ENCODE measurements around the gene PXDC1. TPM values are rescaled to one million over a fixed set of nuclear protein-coding genes. Genes with fewer than 3 reads are reported as not detected.

The PXDC1 gene
- total and polyA plus RNA-seq, 9 donors, result 15.3 to 29.0 (median 20.3) TPM

DNA sequence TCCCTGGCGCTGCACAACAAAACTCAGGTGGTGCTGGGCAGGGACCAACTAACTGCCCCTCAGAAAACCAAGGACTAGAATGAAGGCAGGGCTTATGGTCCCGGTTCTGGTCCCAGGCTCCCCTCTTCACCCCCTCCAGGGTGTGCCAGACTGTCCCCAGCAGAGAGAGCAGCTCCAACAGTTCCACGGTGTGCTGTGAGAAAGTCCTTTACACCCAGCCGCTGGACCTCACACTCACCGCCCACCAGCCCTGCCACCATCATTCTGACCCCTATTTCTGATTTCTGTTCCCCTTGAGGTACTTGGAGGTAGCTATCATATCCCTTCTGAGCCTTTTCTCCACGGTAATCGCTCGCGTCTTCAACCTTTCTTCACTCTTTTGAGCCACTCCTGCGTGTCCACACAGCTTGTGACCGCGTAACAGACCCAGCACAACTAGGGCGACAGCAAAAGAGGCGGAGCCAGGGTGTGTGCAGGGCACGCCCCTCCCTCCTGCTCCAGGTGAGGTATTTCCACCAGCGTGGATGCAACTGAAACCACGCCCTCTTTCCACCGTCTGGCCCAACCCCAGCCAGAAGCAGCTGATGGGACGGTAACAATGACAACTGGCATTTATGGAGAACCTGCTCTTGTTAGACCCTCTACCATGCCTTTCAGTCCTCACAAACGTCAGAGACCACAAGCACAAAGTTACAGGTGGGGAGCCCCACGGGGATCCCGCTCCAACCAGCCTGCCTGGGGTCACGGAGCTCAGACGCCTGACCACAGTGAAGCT, 2.3 kb downstream of the PXDC1 start:
- Histone ChIP-seq H3K4me1 (ENCODE audit: control insufficient read depth, insufficient read depth, low read length) (peaks cover 70% of the 10 kb centered on the region), H3K27me3 (ENCODE audit: control insufficient read depth, insufficient read depth, low read length) (no peaks in the 10 kb centered on the region), H3K27ac (ENCODE audit: low read length) (peak overlapping the region; percentile 94), H3K4me3 (ENCODE audit: low read length) (peak overlapping the region; percentile 80), H3K36me3 (ENCODE audit: control insufficient read depth, insufficient read depth, low read length) (peaks cover 16% of the 10 kb centered on the region), H3K9me3 (replicated peaks; ENCODE audit: control insufficient read depth, low read depth, low read length) (no peaks in the 10 kb centered on the region)
- DNase-seq, result peak; percentile 46
- 35% methylated on average over 18 of the region's 24 CpGs for WGBS (ENCODE audit: insufficient coverage)

DNA sequence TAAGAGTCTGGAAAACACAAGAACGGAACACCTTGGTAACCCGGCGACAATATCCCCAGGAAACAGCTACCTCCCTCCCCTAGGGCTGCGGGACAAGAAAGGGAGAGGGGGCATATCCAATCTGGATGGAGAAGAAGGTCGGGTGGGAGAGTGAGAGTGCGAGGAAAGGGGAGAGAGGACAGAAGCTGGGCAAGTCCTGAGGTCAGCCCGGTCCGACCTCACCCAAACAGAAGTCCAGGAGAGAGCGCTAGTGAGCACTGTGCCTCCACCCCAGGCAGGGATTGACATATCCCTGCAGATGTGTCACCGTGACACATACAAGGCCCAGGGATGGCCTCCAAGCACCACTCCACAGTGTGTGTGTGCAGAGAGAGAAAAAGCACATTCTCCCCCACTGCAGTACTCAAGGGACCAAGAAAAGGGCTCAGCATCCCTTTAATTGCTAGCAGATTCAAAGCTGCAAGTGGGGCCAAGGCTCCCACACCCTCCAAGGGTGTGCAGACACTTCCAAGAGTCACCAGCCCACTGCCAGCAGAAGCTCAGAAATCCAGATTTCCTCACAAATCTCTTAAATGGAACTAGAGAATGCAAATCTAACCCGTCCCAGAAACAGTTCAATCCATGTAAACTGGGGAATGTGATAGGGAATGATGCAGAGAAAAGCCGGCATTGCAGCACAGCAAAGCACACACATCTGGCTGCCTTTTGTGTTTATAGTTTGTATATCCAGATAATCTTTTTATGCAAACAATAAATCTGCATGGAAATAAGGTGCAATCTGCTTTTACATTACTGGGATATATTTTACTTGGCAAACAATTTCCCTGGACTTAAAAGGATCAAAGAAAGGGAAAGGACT, 3.1 kb downstream of the PXDC1 start:
- Histone ChIP-seq H3K9me3 (replicated peaks; ENCODE audit: control insufficient read depth, low read depth, low read length) (no peaks in the 10 kb centered on the region), H3K27ac (ENCODE audit: low read length) (peak overlapping the region; percentile 94), H3K36me3 (ENCODE audit: control insufficient read depth, insufficient read depth, low read length) (peaks cover 16% of the 10 kb centered on the region), H3K4me3 (ENCODE audit: low read length) (no peak overlapping the region), H3K27me3 (ENCODE audit: control insufficient read depth, insufficient read depth, low read length) (no peaks in the 10 kb centered on the region), H3K4me1 (ENCODE audit: control insufficient read depth, insufficient read depth, low read length) (peaks cover 73% of the 10 kb centered on the region)
- DNase-seq, result peak; percentile 82
- WGBS (ENCODE audit: insufficient coverage), result 11% methylated on average over 5 of the region's 12 CpGs

DNA sequence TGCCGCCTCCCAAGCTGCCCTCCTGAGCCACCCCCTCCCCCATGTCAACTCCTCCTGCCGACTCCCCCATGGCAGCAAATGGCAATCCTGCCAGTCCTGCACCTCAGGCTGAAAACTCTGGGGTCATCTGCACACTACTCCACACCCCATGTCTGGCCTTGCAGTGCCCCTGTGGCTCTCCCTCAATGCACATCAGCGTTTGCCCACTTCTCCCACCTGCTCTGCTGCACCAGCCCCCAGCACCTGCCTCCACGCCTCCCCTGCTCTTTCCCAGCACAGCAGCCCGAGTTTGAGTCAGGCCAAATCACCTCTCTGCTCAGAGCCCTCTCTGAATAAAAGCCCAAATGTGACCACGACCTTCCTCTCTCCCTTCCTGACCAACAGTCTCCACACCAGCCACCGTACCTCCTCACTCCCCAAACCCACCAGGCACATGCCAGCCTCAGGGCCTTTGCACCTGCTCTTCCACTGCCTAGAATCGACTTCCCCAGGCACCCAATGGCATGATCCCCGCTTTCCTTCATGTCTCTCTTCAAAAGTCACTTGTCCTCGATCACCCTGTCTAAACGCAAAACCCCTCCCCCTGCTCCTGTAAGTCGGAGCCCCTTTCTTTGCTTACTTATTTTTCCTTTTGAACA, 4.3 kb downstream of the PXDC1 start:
- DNase-seq, result no peak
- H3K4me3 ChIP-seq (ENCODE audit: low read length), result no peak overlapping the region
- H3K36me3 ChIP-seq (ENCODE audit: control insufficient read depth, insufficient read depth, low read length), result peaks cover 16% of the 10 kb centered on the region
- WGBS (ENCODE audit: insufficient coverage), result 88% methylated on average over 9 of the region's 12 CpGs
- H3K27ac ChIP-seq (ENCODE audit: low read length), result no peak overlapping the region
- no peaks in the 10 kb centered on the region for H3K27me3 ChIP-seq (ENCODE audit: control insufficient read depth, insufficient read depth, low read length)
- no peaks in the 10 kb centered on the region for H3K9me3 ChIP-seq (replicated peaks; ENCODE audit: control insufficient read depth, low read depth, low read length)
- H3K4me1 ChIP-seq (ENCODE audit: control insufficient read depth, insufficient read depth, low read length), result peaks cover 72% of the 10 kb centered on the region

DNA sequence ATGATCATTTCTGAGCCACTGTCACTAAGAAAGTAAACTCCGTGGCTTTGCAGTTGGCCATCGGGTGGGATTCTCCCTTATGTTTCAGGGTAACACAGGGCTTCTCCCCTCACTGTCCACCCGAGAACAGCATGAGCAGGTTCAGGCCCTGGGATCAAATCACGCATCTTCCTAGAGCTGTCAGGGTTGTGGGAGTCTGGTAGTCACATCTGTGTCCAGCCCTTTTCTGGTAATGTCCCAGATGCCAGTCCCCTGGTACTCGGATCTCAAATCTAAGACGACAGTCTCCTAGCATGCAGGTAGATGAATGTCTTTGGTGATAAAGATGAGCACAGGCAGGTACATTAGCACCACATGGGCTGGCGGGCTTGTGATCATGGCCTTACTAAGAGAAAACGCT, 4.8 kb downstream of the PXDC1 start:
- H3K36me3 ChIP-seq (ENCODE audit: control insufficient read depth, insufficient read depth, low read length), result peaks cover 16% of the 10 kb centered on the region
- no peak for DNase-seq
- H3K9me3 ChIP-seq (replicated peaks; ENCODE audit: control insufficient read depth, low read depth, low read length), result no peaks in the 10 kb centered on the region
- 81% methylated on average over 5 of the region's 8 CpGs for WGBS (ENCODE audit: insufficient coverage)
- peaks cover 72% of the 10 kb centered on the region for H3K4me1 ChIP-seq (ENCODE audit: control insufficient read depth, insufficient read depth, low read length)
- H3K27ac ChIP-seq (ENCODE audit: low read length), result no peak overlapping the region
- no peak overlapping the region for H3K4me3 ChIP-seq (ENCODE audit: low read length)
- H3K27me3 ChIP-seq (ENCODE audit: control insufficient read depth, insufficient read depth, low read length), result no peaks in the 10 kb centered on the region

DNA sequence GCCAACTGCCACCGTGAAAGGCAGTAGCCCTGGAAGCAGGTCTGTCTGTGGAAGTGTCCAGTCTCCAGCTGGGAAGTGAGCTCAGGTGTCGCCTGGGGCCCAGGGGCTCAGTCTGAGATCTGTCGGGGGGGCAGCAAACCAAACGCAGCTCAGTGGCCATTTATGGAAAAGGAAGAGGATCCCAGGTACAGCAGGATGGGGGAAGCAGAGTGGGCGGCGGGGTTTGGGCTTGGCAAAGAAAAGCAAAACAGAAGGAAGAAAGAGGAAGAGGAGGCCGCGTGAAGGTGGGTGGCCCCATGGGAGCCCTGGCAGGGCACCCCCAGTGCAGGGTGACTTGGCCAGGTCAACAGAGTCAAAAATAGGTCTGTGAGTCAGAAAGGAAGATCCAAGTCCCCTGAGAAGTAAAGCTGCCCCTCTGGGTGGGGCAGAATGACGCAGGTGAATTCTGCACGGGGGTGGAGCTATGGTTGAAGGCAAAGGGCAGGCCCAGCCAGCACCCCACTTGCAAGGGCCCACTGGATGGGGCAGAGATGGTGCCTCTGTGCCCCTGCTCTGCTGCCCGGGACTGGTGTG, 5.3 kb downstream of the PXDC1 start:
- no peak overlapping the region for H3K4me3 ChIP-seq (ENCODE audit: low read length)
- H3K36me3 ChIP-seq (ENCODE audit: control insufficient read depth, insufficient read depth, low read length), result peaks cover 16% of the 10 kb centered on the region
- no peaks in the 10 kb centered on the region for H3K9me3 ChIP-seq (replicated peaks; ENCODE audit: control insufficient read depth, low read depth, low read length)
- peaks cover 76% of the 10 kb centered on the region for H3K4me1 ChIP-seq (ENCODE audit: control insufficient read depth, insufficient read depth, low read length)
- peak overlapping the region; percentile 21 for H3K27ac ChIP-seq (ENCODE audit: low read length)
- 65% methylated on average over 11 of the region's 11 CpGs for WGBS (ENCODE audit: insufficient coverage)
- H3K27me3 ChIP-seq (ENCODE audit: control insufficient read depth, insufficient read depth, low read length), result no peaks in the 10 kb centered on the region
- DNase-seq, result no peak

DNA sequence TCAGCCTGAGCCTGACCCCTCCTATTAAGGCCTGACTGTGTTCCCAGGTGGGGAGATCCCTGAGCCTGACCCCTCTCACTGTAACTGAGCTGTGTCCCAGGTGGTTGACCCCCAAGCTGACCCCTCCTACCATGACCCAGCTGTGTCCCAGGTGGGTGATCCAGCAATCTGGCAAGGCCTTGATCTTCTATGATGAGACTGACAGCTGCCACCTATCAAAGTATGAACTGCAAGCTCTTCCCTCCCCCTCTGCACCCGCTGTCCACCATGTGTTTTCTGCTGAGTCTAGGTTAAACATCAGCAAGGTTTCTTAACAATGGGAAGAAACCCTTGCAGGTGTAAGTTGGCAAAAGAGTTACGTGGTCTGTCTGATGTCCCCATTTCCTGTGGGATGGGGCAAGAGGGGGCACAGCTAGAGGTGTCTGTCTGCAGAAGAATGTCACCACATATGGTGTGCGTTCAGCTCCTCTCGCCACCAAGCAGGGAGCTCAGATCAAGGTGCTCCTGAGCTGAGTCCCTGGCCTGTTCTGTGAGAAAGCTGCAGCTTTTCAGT, 5.9 kb downstream of the PXDC1 start:
- H3K4me3 ChIP-seq (ENCODE audit: low read length), result no peak overlapping the region
- DNase-seq, result no peak
- H3K27me3 ChIP-seq (ENCODE audit: control insufficient read depth, insufficient read depth, low read length), result no peaks in the 10 kb centered on the region
- H3K27ac ChIP-seq (ENCODE audit: low read length), result peak overlapping the region; percentile 21
- H3K4me1 ChIP-seq (ENCODE audit: control insufficient read depth, insufficient read depth, low read length), result peaks cover 76% of the 10 kb centered on the region
- peaks cover 21% of the 10 kb centered on the region for H3K36me3 ChIP-seq (ENCODE audit: control insufficient read depth, insufficient read depth, low read length)
- no peaks in the 10 kb centered on the region for H3K9me3 ChIP-seq (replicated peaks; ENCODE audit: control insufficient read depth, low read depth, low read length)
- WGBS (ENCODE audit: insufficient coverage), result 80% methylated on average over 3 of the region's 4 CpGs

DNA sequence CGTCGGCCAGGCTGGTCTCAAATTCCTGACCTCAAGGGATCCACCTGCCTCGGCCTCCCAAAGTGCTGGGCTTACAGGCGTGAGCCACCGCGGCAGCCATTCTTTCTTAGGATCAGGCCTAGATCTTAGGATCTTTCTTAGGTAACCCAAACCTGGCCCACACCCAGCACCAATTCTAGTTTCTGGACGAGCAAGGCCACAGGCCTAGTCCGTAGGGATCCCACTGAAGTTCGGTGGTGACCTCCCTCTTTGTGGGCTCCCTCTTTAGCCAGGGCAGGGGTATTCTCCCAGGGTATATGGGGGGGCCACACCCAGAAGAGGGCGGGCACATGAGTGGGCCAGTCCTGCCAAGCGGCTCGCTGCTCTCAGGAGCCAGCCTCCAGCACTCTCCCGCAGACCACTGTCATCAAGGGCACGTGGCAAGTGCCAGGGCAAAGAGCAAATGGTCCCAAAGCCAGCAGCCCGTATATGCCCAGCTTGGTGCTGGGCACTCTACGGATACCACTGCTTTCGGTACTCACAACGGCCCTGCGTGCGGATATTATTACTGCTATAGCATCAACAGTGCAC, 6.5 kb downstream of the PXDC1 start:
- H3K27me3 ChIP-seq (ENCODE audit: control insufficient read depth, insufficient read depth, low read length), result no peaks in the 10 kb centered on the region
- 85% methylated on average over 20 of the region's 20 CpGs for WGBS (ENCODE audit: insufficient coverage)
- H3K9me3 ChIP-seq (replicated peaks; ENCODE audit: control insufficient read depth, low read depth, low read length), result no peaks in the 10 kb centered on the region
- no peak overlapping the region for H3K27ac ChIP-seq (ENCODE audit: low read length)
- H3K4me1 ChIP-seq (ENCODE audit: control insufficient read depth, insufficient read depth, low read length), result peaks cover 74% of the 10 kb centered on the region
- peaks cover 22% of the 10 kb centered on the region for H3K36me3 ChIP-seq (ENCODE audit: control insufficient read depth, insufficient read depth, low read length)
- DNase-seq, result no peak
- no peak overlapping the region for H3K4me3 ChIP-seq (ENCODE audit: low read length)

DNA sequence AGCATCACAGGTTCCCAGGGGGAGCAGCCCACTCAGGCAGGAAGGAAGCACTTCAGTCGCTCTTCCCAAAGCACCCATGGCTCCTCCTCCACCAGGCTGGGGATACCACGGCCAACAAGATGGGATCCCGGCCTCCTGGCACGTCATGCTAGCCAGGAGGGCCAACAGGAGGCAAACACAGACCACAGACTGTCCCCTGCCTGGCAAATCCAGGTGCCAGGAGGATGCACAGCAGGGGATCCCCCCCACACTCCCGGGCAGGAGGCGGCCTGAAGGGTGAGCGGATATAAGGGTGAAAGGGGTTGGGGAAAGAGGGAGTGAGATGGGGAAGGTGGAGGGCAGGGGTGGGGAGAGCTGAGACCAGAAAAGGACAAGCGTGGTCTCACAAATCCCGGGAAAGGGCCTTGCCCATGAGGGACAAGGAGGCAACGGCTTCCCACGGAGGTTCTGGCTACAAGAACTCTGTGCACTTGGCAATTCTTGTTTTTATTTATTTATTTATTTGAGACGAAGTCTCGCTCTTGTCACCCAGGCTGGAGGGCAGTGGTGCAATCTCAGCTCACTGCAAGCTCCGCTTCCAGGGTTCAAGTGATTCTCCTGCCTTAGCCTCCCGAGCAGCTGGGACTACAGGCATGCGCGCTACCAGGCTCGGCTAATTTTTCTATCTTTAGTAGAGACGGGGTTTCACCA, 7.2 kb downstream of the PXDC1 start:
- WGBS (ENCODE audit: insufficient coverage), result 64% methylated on average over 16 of the region's 19 CpGs
- H3K9me3 ChIP-seq (replicated peaks; ENCODE audit: control insufficient read depth, low read depth, low read length), result no peaks in the 10 kb centered on the region
- H3K4me3 ChIP-seq (ENCODE audit: low read length), result no peak overlapping the region
- peaks cover 68% of the 10 kb centered on the region for H3K4me1 ChIP-seq (ENCODE audit: control insufficient read depth, insufficient read depth, low read length)
- no peak for DNase-seq
- peaks cover 22% of the 10 kb centered on the region for H3K36me3 ChIP-seq (ENCODE audit: control insufficient read depth, insufficient read depth, low read length)
- H3K27ac ChIP-seq (ENCODE audit: low read length), result peak overlapping the region; percentile 84
- no peaks in the 10 kb centered on the region for H3K27me3 ChIP-seq (ENCODE audit: control insufficient read depth, insufficient read depth, low read length)

DNA sequence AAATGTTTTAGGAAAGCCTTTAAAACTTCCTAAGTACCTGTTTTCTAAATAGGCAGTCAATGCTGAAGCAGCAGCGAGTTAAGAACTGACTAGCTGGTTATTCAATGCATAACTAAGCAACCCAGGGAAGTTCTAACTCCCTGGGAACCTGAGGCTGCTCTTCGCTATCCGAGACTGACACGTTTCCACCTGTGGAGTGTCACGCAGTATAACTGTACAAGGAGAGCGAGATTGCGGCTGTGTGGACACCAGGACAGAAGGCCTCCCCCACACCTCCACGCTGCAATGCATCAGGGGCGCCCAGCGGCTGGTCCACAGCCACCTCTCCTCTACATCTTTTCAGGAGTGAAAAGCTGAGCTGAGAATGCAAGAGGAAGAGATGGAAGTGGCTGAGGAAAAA, 8.0 kb downstream of the PXDC1 start:
- no peaks in the 10 kb centered on the region for H3K9me3 ChIP-seq (replicated peaks; ENCODE audit: control insufficient read depth, low read depth, low read length)
- whole genome bisulfite sequencing (ENCODE audit: insufficient coverage), result 53% methylated on average over 4 of the region's 10 CpGs
- H3K27me3 ChIP-seq (ENCODE audit: control insufficient read depth, insufficient read depth, low read length), result no peaks in the 10 kb centered on the region
- no peak overlapping the region for H3K4me3 ChIP-seq (ENCODE audit: low read length)
- DNase-seq, result no peak
- peaks cover 60% of the 10 kb centered on the region for H3K4me1 ChIP-seq (ENCODE audit: control insufficient read depth, insufficient read depth, low read length)
- peaks cover 27% of the 10 kb centered on the region for H3K36me3 ChIP-seq (ENCODE audit: control insufficient read depth, insufficient read depth, low read length)
- peak overlapping the region; percentile 84 for H3K27ac ChIP-seq (ENCODE audit: low read length)
